Liver (tissue), 9 donors: Measurements from ENCODE around the gene OR2T10. TPM values are rescaled to one million over a fixed set of nuclear protein-coding genes. Genes with fewer than 3 reads are reported as not detected.

Experiments
- DNase-seq: peaks from one replicate; pipeline ENCODE4 v3.0.0-alpha.2; 2017; ENCODE audit warnings: low spot score
- H3K27ac ChIP-seq, 2 donors: one replicate each; pipeline ENCODE4 v1.7.0; 2013; ENCODE audit warnings: inconsistent platforms in 2 of 2, low read length in 2 of 2, control low read depth in 1 of 2, low read depth in 1 of 2, mild to moderate bottlenecking in 1 of 2
- H3K27me3 ChIP-seq, 4 donors: one replicate each; pipeline versions ENCODE4 v1.6.1 to v1.7.0; 2013; ENCODE audit warnings: low read length in 3 of 4, inconsistent platforms in 1 of 4, mild to moderate bottlenecking in 1 of 4, moderate library complexity in 1 of 4; ENCODE audit not compliant: control insufficient read depth in 4 of 4, insufficient read depth in 4 of 4
- H3K36me3 ChIP-seq, 4 donors: one replicate each; pipeline versions ENCODE4 v1.6.1 to v1.7.0; 2013; ENCODE audit warnings: low read length in 3 of 4, mild to moderate bottlenecking in 3 of 4, low read depth in 1 of 4, moderate library complexity in 1 of 4; ENCODE audit not compliant: control insufficient read depth in 4 of 4, insufficient read depth in 3 of 4
- H3K4me1 ChIP-seq, 4 donors: one replicate each; pipeline versions ENCODE4 v1.6.1 to v1.7.0; 2013; ENCODE audit warnings: low read length in 3 of 4, mild to moderate bottlenecking in 3 of 4, moderate library complexity in 1 of 4; ENCODE audit not compliant: control insufficient read depth in 4 of 4, insufficient read depth in 4 of 4
- H3K4me3 ChIP-seq, 3 donors: one replicate each; pipeline versions ENCODE4 v1.6.1 to v1.7.0; 2013; ENCODE audit warnings: low read length in 3 of 3, control low read depth in 1 of 3, low read depth in 1 of 3, mild to moderate bottlenecking in 1 of 3
- H3K9ac ChIP-seq, 2 donors: one replicate each; pipeline ENCODE4 v1.7.0; 2013; ENCODE audit warnings: low read length in 2 of 2, mild to moderate bottlenecking in 2 of 2, moderate library complexity in 2 of 2, control low read depth in 1 of 2, low read depth in 1 of 2
- H3K9me3 ChIP-seq, 4 donors: one replicate each; pipeline versions ENCODE4 v1.6.1 to v1.7.0; 2013; ENCODE audit warnings: low read length in 3 of 4; ENCODE audit not compliant: control insufficient read depth in 4 of 4
- EGR1 ChIP-seq, 2 donors: IDR thresholded peaks; 2 replicates each; pipeline ENCODE4 v1.6.1; 2016 to 2018; ENCODE audit warnings: antibody characterized with exemption in 2 of 2, low read depth in 2 of 2
- GABPA ChIP-seq, 2 donors: IDR thresholded peaks in 1 of 2; conservative IDR thresholded peaks in 1 of 2; 2 replicates each; pipeline ENCODE4 v1.6.1; 2016; ENCODE audit warnings: antibody characterized with exemption in 2 of 2, mild to moderate bottlenecking in 1 of 2, moderate library complexity in 1 of 2
- HNF4A ChIP-seq, 2 donors: conservative IDR thresholded peaks; 2 replicates each; pipeline ENCODE4 v1.6.1; 2016; ENCODE audit warnings: antibody characterized with exemption in 2 of 2, mild to moderate bottlenecking in 2 of 2
- NR2F2 ChIP-seq: IDR thresholded peaks from 2 replicates; pipeline ENCODE4 v1.6.1; 2016; ENCODE audit warnings: antibody characterized with exemption
- RAD21 ChIP-seq, 2 donors: IDR thresholded peaks; 2 replicates each; pipeline ENCODE4 v1.6.1; 2016; ENCODE audit warnings: antibody characterized with exemption in 2 of 2, mild to moderate bottlenecking in 2 of 2
- REST ChIP-seq: IDR thresholded peaks from 2 replicates; pipeline ENCODE4 v1.6.1; 2016; ENCODE audit warnings: antibody characterized with exemption, mild to moderate bottlenecking
- RXRA ChIP-seq, 2 donors: IDR thresholded peaks; 2 replicates each; pipeline ENCODE4 v1.6.1; 2017 to 2018; ENCODE audit warnings: antibody characterized with exemption in 2 of 2, mild to moderate bottlenecking in 1 of 2
- SP1 ChIP-seq: IDR thresholded peaks from 2 replicates; pipeline ENCODE4 v1.6.1; 2018; ENCODE audit warnings: antibody characterized with exemption, mild to moderate bottlenecking
- TAF1 ChIP-seq: conservative IDR thresholded peaks from 2 replicates; pipeline ENCODE4 v1.6.1; 2016; ENCODE audit warnings: antibody characterized with exemption, mild to moderate bottlenecking
- YY1 ChIP-seq: IDR thresholded peaks from 2 replicates; pipeline ENCODE4 v1.6.1; 2016; ENCODE audit warnings: antibody characterized with exemption, mild to moderate bottlenecking
- ZBTB33 ChIP-seq: IDR thresholded peaks from 2 replicates; pipeline ENCODE4 v1.6.1; 2016; ENCODE audit warnings: antibody characterized with exemption
- WGBS: extraction: QIAGEN DNeasy Blood & Tissue Kit; methylation state at CpG from one replicate; pipeline ENCODE4 v1.1.7; 2013; 5-methylcytosine and 5-hydroxymethylcytosine counted together
- polyA plus RNA-seq, 2 donors: library from polyadenylated mRNA; stranded (reverse) in 1 of 2; unstranded in 1 of 2; fragments of 200-250 nt in 1 of 2; fragments of >200 nt in 1 of 2; fragmentation: Nextera tagmentation in 1 of 2; extraction: Ambion mirVana in 1 of 2; gene quantifications; one replicate each; pipeline versions ENCODE4 v1.2.1 to v1.2.3, GENCODE V29; 2013 to 2015
- total RNA-seq, 2 donors: library from RNA; depleted of rRNA; stranded (reverse); fragments of >200 nt; gene quantifications; one replicate each; pipeline ENCODE4 v1.2.3, GENCODE V29; 2014
- TF ChIP-seq, protein P1 (sequence below): fragments of 150-350 bp; IDR thresholded peaks from 2 replicates; pipeline ENCODE4 v1.5.1; 2017; ENCODE audit warnings: improper control_type of control experiment, low read depth, low read length; ENCODE audit not compliant: missing input control
- TF ChIP-seq, protein P2 (sequence below): IDR thresholded peaks from 2 replicates; pipeline ENCODE4 v1.6.1; 2016; ENCODE audit warnings: antibody characterized with exemption
- donor health status: healthy.
- donor health status: healthy.
- donor health status: healthy.
- donor health status: healthy.
- donor health status: healthy.

Gene OR2T10
- total and polyA plus RNA-seq, 4 donors: not detected

DNA sequence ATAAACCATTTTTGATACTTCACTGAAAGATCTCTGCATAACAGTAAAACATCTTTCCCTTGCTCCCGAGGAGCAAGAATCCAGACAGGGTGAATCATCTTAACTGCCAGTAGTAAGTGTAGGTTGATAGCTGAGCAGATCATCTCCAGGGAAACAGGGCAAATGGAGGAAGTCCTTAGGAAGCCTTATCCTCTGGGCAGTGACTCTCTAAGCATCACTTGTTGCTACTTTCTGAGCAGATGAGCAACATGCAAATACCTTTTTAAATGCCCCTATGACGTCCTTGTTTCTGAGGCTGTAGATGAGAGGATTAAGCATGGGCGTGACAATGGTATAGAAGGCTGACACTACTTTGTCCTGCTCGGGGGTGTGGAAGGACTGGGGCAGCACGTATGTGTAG, 28.5 kb upstream of the OR2T10 start:
- H3K4me3 ChIP-seq: no peak overlapping the region
- H3K36me3 ChIP-seq: no peaks in the 10 kb centered on the region
- H3K27me3 ChIP-seq: no peaks in the 10 kb centered on the region
- no peaks in the 10 kb centered on the region for H3K4me1 ChIP-seq
- H3K9ac ChIP-seq: no peak overlapping the region
- H3K9me3 ChIP-seq: no peaks in the 10 kb centered on the region
- no peak for DNase-seq
- H3K27ac ChIP-seq: no peak overlapping the region
- TF ChIP-seq GABPA (IDR thresholded peaks at IDR 0.05 in 1 of 2, conservative IDR thresholded peaks at IDR 0.05 in 1 of 2) (no peak), EGR1 (IDR thresholded peaks at IDR 0.05; ENCODE audit: low read depth in 2 of 2) (no peak), YY1 (no peak), ZBTB33 (no peak), SP1 (no peak), TAF1 (no peak)
- TF ChIP-seq, protein P1, sequence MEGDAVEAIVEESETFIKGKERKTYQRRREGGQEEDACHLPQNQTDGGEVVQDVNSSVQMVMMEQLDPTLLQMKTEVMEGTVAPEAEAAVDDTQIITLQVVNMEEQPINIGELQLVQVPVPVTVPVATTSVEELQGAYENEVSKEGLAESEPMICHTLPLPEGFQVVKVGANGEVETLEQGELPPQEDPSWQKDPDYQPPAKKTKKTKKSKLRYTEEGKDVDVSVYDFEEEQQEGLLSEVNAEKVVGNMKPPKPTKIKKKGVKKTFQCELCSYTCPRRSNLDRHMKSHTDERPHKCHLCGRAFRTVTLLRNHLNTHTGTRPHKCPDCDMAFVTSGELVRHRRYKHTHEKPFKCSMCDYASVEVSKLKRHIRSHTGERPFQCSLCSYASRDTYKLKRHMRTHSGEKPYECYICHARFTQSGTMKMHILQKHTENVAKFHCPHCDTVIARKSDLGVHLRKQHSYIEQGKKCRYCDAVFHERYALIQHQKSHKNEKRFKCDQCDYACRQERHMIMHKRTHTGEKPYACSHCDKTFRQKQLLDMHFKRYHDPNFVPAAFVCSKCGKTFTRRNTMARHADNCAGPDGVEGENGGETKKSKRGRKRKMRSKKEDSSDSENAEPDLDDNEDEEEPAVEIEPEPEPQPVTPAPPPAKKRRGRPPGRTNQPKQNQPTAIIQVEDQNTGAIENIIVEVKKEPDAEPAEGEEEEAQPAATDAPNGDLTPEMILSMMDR: no peak
- 83% methylated on average over 5 of the region's 5 CpGs for WGBS

GRCh38 chr1:248625166-248625565, 27.7 kb upstream of the OR2T10 start:
- H3K9ac ChIP-seq: no peak overlapping the region
- H3K4me3 ChIP-seq: no peak overlapping the region
- H3K36me3 ChIP-seq: no peaks in the 10 kb centered on the region
- DNase-seq: no peak
- 65% methylated on average over 4 of the region's 4 CpGs for WGBS
- no peak for TF ChIP-seq RXRA (IDR thresholded peaks at IDR 0.05)
- TF ChIP-seq RAD21 (IDR thresholded peaks at IDR 0.05): no peak
- TF ChIP-seq REST: no peak
- TF ChIP-seq, protein P2, sequence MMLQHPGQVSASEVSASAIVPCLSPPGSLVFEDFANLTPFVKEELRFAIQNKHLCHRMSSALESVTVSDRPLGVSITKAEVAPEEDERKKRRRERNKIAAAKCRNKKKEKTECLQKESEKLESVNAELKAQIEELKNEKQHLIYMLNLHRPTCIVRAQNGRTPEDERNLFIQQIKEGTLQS: no peak
- no peak for TF ChIP-seq ZBTB33
- TF ChIP-seq SP1: no peak
- TF ChIP-seq NR2F2: no peak
- TF ChIP-seq HNF4A (conservative IDR thresholded peaks at IDR 0.05): no peak
- no peaks in the 10 kb centered on the region for H3K9me3 ChIP-seq
- no peaks in the 10 kb centered on the region for H3K4me1 ChIP-seq
- H3K27me3 ChIP-seq: no peaks in the 10 kb centered on the region
- no peak overlapping the region for H3K27ac ChIP-seq
